HG03097 (cell line): ENCODE results near the gene BOC.

Source experiments
- ATAC-seq: cut with Tn5 transposase; IDR thresholded peaks from one replicate; pipeline ENCODE4 v1.9.1; 2021; ENCODE audit not compliant: unreplicated experiment, low FRiP score

Gene BOC

DNA sequence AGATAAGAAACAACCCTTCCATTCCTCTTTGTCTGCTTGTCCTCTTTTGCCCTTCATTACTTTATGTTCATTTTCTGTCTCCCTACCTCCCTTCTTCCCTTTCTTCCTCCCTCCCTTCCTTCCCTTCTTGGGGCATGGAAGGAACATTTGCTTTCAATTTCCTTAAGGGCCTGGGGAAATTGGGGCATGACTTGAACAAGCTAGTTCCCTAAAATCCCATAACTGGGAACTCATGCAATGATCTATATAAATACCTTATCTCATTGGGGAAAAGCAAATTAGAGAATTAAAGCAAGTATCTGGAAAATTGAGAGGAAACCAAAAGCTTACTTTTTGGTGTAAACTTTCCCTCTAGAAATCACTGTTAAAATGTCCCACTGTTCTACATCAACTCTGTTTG is 35.7 kb downstream of the BOC start:
- no peak for ATAC-seq

DNA sequence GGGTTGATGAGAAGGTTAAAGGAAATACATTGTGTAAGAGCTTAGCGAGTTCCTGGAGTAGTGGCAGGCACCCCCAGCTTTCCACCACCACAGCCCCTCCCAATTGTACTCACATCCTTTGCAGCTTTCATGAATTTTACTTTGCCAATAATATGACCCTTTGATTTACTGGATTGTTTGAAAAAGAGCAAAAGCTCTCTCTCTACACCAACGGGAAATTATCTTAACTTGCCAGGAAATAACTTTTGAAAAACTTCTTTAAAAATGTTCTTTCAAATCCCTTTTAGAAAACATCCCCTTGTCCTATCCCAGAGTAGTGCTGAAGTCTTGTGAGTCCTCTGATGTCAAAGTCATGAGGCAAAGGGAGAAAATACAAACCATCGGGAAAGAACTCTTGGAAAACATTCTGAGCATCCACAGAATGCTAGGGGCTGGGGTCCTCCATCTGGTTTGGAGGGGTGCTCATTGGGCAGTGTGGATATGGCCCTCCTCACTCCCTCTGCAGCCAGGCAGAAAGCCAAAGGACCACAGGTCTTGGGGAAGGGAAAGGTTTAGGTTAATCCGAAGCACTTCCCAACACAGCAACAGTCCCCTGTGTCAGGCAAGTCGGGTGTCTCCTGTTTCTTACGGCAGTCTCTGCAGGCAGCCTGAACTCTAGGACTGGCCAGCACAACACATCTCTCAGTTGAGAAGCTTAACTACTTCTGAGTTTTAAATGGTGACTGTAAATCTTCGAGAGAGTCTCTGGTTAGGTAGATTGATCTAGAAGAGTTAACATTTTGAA is 36.5 kb downstream of the BOC start:
- ATAC-seq: no peak

DNA sequence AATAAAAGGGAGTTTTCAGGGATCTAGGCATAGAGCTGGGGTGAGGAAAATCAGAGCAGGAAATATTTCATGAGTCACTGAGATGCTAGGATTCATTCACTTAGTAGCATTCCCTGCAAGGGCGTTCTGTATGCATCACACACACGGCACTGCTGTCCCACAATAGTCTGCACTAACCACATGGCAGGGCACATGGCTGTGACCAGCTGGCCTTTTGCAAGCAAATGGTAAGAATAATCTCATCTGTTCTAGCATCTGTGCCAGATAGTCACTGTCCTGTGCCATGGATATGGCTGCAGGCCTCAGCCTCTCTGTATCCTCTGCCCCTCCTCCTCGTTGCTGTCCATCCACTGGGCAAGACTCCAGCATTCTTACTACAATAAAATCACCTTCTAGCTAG is 37.8 kb downstream of the BOC start:
- ATAC-seq: no peak

DNA sequence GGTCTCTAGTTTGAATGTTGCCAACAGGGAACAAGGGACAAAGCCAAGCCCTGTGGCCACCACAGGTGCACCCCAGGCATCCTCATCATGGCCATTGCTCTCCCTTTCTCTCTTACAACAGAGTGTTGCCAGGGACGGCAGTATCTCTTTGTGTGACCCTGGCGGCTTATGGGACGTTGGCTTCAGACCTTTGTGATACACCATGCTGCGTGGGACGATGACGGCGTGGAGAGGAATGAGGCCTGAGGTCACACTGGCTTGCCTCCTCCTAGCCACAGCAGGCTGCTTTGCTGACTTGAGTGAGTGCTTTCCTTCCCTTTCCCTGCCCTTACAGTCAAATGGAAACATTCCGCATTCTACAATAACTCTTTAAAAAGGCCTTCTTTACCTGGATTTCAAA is 38.2 kb downstream of the BOC start:
- no peak for ATAC-seq

DNA sequence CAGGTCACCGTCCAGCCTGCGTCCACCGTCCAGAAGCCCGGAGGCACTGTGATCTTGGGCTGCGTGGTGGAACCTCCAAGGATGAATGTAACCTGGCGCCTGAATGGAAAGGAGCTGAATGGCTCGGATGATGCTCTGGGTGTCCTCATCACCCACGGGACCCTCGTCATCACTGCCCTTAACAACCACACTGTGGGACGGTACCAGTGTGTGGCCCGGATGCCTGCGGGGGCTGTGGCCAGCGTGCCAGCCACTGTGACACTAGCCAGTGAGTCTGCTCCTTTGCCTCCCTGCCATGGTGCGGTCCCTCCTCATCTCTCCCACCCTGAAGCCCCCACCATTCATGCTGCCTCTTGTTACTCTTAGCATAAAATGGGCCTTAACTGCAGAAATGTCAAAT is 39.2 kb downstream of the BOC start:
- ATAC-seq: no peak

DNA sequence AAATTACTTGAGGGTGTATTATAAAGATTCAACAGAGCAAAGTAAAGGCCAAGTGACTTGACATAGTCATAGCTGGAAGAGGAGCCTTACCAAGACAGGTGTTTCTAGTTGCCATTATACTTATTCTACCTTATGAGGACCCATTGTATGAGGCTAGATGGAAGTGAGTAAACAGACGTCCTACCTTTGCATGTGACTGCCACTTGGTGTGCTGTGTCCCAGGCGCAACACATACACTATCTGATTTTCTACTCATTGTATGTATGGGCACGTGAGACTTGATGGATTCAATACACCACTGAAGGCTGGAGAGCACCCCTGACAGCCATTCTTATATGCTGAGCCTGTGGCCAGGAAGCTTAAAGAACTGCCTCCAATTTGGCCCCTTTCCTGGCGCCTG is 40.5 kb downstream of the BOC start:
- no peak for ATAC-seq

DNA sequence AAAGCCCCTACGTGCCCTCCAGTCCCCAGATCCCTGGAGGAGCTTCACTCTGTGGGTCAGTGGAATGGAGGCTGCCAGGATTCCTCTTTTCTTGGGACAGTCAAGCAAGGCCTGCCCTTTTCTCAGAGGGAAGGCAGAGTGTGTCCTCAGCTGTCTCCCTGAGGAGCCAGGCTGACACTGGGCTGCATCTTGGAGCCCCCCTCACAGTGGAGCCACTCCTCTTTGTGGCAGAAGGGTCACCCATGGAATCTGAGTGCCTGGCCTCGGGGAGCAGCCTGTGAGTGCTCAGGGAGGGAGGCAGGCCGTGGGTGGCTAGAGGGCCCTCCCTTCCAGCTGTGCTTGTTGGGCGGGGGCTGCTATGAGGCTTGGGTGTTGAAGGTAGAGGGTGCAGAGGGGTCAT is 41.2 kb downstream of the BOC start:
- no peak for ATAC-seq

DNA sequence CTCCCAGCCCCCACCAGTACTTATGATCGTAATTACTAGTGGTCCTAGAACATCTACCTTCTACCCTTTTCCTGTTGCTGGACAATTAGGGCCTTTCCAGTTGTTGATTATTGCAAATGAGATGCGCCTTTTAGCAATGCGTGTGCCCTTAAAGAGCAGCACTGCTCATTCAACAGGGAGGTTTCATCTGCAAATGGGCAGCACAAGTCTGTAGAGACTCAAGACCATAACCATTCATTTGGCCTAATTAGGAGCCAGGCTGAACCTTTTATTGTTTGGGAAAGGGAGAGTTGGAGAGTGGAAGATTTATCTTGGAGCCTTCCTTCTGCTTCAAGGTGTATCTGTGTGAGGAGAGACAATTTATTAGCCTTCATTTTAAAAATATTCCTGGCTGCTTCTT is 42.3 kb downstream of the BOC start:
- ATAC-seq: no peak

DNA sequence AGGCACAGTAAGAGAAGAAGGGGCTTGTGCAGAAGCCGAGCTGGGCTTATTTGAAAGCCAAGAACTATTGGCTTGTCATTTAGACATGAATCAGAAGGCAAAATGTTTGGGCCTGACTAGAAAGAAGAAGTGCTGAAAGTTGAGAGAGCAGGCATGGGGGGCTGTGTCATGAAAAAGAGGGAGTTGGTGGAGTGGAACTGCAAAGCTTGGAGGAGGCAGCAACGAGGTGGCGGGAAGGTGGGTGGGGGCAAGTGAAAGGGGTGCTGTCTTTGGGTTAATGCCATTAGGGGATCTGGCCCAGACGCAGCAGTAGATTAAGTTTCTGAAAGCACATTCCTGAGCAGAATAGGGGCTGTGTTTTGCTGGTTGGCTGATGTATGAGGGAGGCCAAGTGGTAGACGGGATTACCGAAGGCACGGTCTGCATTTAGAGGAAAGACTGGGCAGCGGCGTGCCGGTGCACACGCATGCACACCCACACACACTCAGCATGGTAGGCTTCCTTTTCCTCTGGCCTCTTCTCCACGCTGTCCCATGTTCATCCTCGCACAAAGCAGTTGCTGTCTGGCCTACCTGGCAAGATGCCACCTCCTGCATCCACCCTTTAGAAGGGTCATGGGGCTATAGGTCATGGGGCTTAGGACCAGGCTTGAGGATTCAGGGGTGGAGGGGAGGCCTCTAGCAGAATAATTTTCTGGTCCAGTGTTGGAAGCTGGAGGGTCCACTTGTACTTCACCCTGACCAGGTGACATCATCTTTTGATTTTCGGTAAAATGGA is 43.0 kb downstream of the BOC start:
- no peak for ATAC-seq

DNA sequence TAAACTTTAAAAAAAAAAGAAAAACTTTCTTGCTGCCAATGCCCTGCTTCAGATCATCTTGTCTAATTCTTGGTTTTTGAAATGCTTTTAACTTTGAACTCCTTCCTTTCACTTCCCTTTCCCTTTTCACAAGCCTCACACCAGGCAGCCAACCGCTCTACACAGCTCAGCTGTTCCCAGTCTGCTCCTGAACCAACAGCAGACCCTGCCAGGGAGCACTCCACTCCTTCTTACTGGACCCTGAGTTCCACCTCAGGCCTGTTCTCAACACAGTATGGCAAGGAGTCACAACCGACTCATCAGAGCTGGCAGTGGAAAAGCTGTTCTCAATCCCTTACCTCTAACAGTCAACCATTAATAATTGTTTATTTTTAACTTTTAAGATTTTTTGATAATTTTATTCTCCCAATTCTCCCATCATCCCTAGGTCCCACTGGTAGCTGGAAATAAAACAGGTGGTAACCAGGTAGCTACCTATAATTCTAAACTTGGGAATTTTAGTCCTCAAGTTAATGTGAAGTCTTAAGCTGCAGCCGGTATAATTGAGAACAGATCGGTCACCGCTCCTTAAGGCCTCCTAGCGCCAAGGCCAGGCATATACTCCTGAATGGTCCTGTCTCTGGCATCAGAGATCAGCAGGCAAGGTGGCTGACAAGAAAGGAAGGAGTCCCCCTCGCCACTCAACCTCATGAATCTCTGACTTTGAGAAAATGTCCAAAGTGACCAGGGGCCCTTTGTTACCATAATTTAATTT is 43.9 kb downstream of the BOC start:
- no peak for ATAC-seq

DNA sequence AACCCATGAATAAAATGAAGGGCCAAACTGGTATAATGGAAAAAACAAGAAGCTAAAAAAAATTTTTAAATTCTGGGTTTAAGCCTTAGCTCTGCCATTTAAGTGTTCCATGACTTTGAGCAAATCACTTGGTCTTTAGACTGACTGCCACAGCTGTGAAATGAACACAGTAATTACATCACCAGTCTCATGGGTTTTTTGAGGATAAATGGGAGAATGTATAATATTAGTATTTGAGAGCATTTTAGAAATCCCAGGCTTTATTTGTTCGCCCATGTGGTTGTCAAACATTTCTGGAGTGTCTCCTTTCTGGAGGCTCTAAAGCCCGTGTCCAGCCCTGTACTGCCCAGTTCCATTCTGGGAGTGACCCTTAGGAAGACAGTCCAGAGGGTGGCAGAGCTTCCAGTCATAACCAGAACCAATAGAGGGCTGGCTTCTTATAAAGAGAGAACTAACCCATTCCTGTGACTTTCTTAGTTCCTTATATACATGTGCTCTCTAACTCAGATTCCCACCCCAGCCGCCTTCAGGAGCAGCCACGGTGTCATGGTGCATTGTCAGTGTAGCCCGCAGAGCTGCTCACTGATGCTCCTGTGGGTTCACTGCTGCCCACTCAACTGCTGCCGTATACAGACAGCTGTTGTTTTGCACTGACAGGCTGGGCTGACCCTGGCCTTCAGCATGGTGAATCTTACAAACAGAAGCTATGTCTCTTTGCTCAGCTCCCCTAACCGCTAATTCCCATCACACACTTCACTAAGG is 44.7 kb downstream of the BOC start:
- ATAC-seq: no peak

DNA sequence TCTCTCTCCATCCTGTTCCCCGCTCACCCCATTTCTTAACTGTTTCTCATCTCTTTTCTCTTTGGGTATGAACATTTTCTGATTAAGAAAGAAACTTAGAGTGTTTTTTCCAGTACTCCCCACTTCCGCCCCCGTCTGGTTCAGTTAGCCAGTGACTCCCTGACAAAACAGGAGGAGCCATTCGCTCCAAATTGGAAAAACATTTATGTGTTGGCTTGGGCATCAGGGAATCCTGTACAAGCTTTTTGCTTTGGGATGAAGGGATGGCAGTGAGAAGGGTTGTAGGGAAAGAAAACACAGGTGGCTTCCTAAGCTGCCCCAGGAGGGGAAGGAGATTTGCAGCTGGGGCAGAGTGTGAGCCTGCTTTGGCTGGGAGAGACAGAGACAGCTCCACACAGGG is 47.0 kb downstream of the BOC start:
- ATAC-seq: no peak

DNA sequence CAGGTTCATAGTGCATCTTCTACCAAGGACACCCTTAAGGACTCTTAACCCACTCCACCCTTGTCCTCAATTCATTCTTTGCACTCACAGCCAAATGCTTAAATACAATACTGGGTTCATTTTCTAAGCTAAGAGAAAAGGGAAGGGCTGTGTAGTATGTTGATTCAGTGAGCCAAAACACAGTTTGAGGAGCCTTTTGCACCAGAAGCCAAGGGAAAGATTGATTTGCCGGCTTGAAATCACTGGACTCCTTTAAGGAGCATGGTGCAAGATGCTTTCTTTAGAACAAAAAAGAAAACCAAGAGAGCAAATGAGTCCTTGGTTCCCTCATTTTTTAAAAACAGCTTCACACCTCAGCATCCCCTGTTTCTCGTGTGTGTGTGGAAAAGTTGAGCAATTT is 47.8 kb downstream of the BOC start:
- no peak for ATAC-seq

DNA sequence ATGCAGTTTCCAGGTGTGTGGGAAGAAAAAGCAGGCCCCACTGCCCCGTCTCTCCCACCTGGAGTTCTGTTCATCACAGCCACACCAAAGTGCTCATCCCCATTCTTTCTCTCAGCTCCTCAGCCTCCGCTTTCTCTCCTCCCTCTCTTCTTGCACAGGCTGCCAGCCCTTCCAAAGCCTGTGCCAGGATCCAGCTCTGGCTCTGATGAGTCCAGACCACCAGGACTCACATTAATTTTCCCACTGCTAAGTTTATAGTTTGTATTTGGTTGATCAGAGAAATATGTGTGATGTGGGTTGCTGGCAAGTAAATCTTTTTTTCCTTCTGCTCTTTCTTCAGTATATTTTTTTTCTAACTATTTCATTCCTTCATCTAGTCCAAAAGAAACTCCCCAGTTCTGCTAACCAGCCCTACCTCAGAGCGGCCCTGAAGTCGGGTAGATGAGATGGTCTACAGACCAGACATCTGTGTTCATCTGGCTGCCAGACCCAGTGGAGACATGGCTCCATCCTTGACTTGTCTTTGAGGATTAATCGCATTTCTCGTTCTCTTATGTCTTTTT is 49.8 kb downstream of the BOC start:
- ATAC-seq: no peak

DNA sequence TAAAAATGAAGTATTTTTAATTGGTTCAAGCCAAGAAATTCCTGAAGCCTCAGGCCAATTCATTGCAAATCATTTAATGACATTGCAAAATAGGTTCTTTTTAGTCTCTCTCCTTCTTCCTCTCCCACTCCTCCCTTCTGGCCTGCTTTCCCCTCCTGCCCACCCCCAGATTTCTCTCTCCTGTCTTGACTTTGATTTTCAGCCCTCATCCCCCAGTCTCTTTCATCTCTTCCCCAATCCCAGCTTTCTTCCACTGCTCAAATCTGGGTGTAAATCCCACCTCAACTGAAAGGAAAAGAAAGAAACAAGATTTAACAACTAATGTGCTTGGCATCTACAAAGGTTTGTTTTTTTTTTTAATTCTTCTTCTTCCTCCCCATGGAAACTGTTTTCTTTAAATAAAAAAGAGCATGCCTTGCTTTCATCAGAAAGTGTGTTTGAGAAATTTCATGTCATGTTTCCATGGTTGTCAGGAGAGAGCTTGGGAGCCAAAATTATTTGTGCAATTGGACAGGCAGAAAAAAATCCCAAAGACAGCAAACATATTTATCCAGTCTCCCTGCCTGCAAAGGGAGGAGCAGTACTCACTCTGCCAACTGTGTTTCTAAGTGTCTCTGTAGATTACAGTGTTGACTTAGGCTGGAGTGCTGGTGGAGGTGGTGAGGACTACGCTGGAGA is 50.4 kb downstream of the BOC start:
- no peak for ATAC-seq

DNA sequence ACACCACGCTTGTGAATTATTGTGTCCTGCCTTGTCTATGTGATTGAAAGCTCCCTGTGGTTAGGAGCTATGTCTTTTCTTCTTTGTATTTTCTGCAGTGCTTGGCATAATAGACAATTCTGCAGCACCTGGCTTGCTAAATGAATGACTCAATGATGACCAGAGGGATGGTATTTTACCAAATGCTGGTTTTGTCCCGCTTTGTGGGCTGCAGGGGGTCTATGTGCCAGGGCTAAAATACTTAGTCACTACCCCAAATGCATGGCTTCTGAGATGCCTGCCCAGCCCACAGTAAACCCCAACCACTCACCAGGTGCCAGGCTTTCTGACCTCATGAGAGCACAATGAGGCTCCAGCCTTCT is 50.9 kb downstream of the BOC start:
- ATAC-seq: no peak

DNA sequence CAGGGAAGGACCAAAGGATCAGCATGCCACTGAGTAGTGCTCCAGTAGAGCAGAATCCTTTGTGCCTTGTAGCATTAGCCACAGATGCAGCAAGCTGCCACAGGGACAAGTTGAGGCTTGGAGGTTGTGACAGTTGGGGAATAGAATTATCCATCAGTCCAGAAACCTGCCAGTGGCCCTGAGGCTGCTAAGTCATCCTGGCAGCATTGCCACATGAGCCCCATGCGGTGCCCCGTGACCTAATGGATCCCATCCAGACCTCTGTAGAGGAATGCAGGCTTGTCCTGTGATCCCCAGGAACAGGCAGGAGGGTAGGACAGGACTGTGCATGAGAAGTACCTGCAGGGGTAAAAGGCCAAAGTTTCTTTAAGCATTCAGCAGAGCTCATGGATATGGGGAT is 51.7 kb downstream of the BOC start:
- no peak for ATAC-seq

DNA sequence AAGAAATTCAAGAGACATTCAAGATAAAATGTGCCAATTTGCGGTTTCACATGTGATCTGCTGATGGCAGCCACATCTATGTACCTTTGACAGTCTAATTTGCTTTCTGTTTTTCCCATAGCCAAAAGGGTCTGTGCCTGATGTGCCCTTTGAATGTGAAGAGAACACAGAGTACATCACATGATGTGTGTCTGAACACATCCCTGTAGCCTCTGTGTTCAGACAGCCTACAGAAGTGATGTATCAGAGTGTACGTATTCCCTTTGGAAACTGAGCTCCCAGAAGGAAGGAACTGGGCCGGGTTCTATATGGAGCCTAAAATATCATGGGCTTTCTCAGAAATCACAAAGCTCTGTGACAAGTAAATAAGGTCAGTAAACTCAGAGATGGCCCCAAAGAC is 52.4 kb downstream of the BOC start:
- no peak for ATAC-seq

DNA sequence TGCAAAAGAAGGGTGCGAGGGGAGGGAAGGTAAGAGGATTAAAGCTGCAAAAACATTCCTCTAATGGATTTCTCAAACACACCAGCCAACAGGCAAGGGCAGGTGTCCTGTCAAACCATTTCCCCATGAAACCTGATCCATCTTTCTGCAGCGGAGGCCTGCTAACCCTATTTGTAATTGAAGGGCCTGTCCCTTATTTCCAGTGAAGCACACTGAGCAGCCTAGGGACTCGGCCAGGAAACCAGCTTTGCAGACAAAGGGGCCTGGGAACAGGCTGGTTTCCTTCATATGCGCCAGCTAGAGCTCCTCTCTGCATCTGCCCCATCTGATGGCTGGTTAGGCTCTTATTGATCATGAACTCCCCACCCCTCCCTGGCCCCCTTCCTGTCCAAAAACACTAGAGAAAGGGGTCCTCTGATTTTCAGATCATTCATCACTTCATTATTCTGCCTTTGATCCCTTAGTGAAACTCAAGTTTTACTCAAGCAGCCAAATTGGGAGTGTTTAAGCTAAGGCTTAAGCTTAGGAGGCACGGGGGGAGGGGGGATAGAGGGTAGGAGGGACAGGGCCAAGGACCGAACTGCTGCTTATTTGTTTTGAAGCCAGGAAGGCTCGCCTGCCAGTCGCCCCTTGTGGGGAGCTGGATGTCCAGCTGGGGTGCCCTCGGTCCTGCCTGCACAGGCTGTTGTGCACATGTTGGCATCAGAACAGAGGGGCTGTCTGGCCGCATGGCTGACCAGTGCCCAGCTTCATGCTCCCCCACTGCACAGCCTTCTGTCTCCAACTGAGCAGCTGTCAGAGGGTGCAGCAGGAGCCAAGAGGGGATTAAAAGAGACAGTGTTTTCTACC is 53.1 kb downstream of the BOC start:
- ATAC-seq: no peak
